Lung (tissue), 12 donors: ENCODE measurements around the gene WNT4. TPM values are rescaled to one million over a fixed set of nuclear protein-coding genes. Genes with fewer than 3 reads are reported as not detected.
A peak's percentile ranks its signal among the peaks of the same experiment; 100 is the strongest.

Source experiments
- ATAC-seq: fragments of 200-7000 bp; cut with Tn5 transposase; one replicate; pipeline ENCODE4 v1.9.1; 2020; ENCODE audit warnings: moderate number of reproducible peaks; ENCODE audit not compliant: insufficient read depth, low FRiP score
- DNase-seq, 3 donors: peaks; one replicate each; pipeline ENCODE4 v3.0.0-alpha.2; 2013 to 2017
- H3K27ac ChIP-seq, 2 donors: one replicate each; pipeline ENCODE4 v1.5.1; 2013; ENCODE audit warnings: mild to moderate bottlenecking in 2 of 2, moderate library complexity in 2 of 2, control low read depth in 1 of 2, inconsistent platforms in 1 of 2, low read depth in 1 of 2, low read length in 1 of 2
- H3K27me3 ChIP-seq, 3 donors: one replicate each; pipeline ENCODE4 v1.5.1; 2013; ENCODE audit warnings: low read length in 2 of 3; ENCODE audit not compliant: control insufficient read depth in 3 of 3, insufficient read depth in 3 of 3
- H3K36me3 ChIP-seq, 4 donors: one replicate each; pipeline ENCODE4 v1.5.1; 2013; ENCODE audit warnings: low read length in 4 of 4, mild to moderate bottlenecking in 1 of 4, moderate library complexity in 1 of 4; ENCODE audit not compliant: control insufficient read depth in 4 of 4, insufficient read depth in 4 of 4
- H3K4me1 ChIP-seq, 5 donors: one replicate each; pipeline ENCODE4 v1.5.1; 2013; ENCODE audit warnings: low read length in 5 of 5, mild to moderate bottlenecking in 2 of 5, moderate library complexity in 1 of 5; ENCODE audit not compliant: control insufficient read depth in 5 of 5, insufficient read depth in 5 of 5
- H3K4me3 ChIP-seq: one replicate; pipeline ENCODE4 v1.5.1; 2013; ENCODE audit warnings: mild to moderate bottlenecking, control low read depth, moderate library complexity
- H3K9ac ChIP-seq, 2 donors: one replicate each; pipeline ENCODE4 v1.5.1; 2013; ENCODE audit warnings: low read length in 2 of 2, control low read depth in 1 of 2; ENCODE audit not compliant: insufficient read depth in 1 of 2
- H3K9me3 ChIP-seq, 4 donors: one replicate each; pipeline ENCODE4 v1.5.1; 2013; ENCODE audit warnings: low read length in 3 of 4, mild to moderate bottlenecking in 1 of 4, moderate library complexity in 1 of 4; ENCODE audit not compliant: control insufficient read depth in 4 of 4, insufficient read depth in 3 of 4
- CTCF ChIP-seq: IDR thresholded peaks from 2 replicates; pipeline ENCODE4 v1.5.1; 2012; ENCODE audit warnings: mild to moderate bottlenecking; ENCODE audit errors: control extremely low read depth, extremely low read depth
- WGBS, 2 donors: extraction: QIAGEN DNeasy Blood & Tissue Kit; methylation state at CpG; one replicate each; pipeline ENCODE4 v1.1.7; 2013; 5-methylcytosine and 5-hydroxymethylcytosine counted together
- polyA plus RNA-seq, 2 donors: library from polyadenylated mRNA; stranded (reverse); fragments of 200-250 nt; gene quantifications; one replicate each; pipeline ENCODE4 v1.2.1, GENCODE V29; 2013
- total RNA-seq, 2 donors: library from RNA; depleted of rRNA in 1 of 2; stranded (reverse); fragments of >200 nt in 1 of 2; gene quantifications; one replicate each; pipeline ENCODE4 v1.2.1, GENCODE V29; 2014 to 2021
- donor health status: control.
- donor health status: control.
- donor health status: Bipolar disorder and iron deficiency.
- donor health status: healthy.
- donor health status: DM: yes; HTN: yes; CAD: no.

WNT4 gene
- total and polyA plus RNA-seq, 4 donors, result 0.94 to 4.2 (median 2.2) TPM

- no peak for TF ChIP-seq CTCF
- no peak for DNase-seq
- H3K9me3 ChIP-seq, result no peaks in the 10 kb centered on the region
- H3K27me3 ChIP-seq, result no peaks in the 10 kb centered on the region
- ATAC-seq, result no peak
- H3K9ac ChIP-seq, result no peak overlapping the region
- peaks cover 0 to 2% (median 0%) of the 10 kb centered on the region in 4 donors for H3K36me3 ChIP-seq
- no peak overlapping the region for H3K27ac ChIP-seq
- H3K4me1 ChIP-seq, result peaks cover 0 to 26% (median 6%) of the 10 kb centered on the region in 5 donors
- H3K4me3 ChIP-seq, result no peak overlapping the region
- 67 to 80% methylated on average over 16 of the region's 16 CpGs for WGBS, 2 donors
Measured at GRCh38 chr1:22133247-22133930, 9.5 kb downstream of the WNT4 start.

- DNase-seq, result no peak
- Histone ChIP-seq H3K9me3 (no peaks in the 10 kb centered on the region), H3K9ac (no peak overlapping the region), H3K27ac (no peak overlapping the region), H3K4me1 (peaks cover 0 to 29% (median 6%) of the 10 kb centered on the region in 5 donors), H3K36me3 (peaks cover 0 to 2% (median 0%) of the 10 kb centered on the region in 4 donors), H3K4me3 (no peak overlapping the region), H3K27me3 (no peaks in the 10 kb centered on the region)
- no peak for TF ChIP-seq CTCF
- WGBS, 2 donors, result 62 to 76% methylated on average over 15 of the region's 15 CpGs
- no peak for ATAC-seq
Measured at GRCh38 chr1:22132517-22133235, 10.2 kb downstream of the WNT4 start.

GRCh38 chr1:22131875-22132486 lies 10.9 kb downstream of the WNT4 start:
- DNase-seq (peak in 2 of 3 donors; percentile 52 to 57), ATAC-seq (no peak)
- TF ChIP-seq CTCF, result peak; percentile 72
- Histone ChIP-seq H3K27ac (no peak overlapping the region), H3K9me3 (no peaks in the 10 kb centered on the region), H3K4me1 (peaks cover 0 to 22% (median 6%) of the 10 kb centered on the region in 5 donors), H3K27me3 (no peaks in the 10 kb centered on the region), H3K9ac (no peak overlapping the region), H3K4me3 (no peak overlapping the region), H3K36me3 (peaks cover 0 to 2% (median 0%) of the 10 kb centered on the region in 4 donors)
- WGBS, 2 donors, result 23 to 25% methylated on average over 7 to 10 of the region's 10 CpGs
